Stimulated activated CD8-positive, alpha-beta memory T cell treated with anti-CD3 and anti-CD28 coated beads, Interleukin-7, amount 100 ng/mL, for 1 hour (primary cell): ENCODE results near the gene RAB31.

ENCODE experiments used
- DNase-seq, 2 donors: peaks; one replicate each; pipeline ENCODE4 v3.0.0-alpha.2; 2020; ENCODE audit warnings: low read depth in 2 of 2

The RAB31 gene

GRCh38 chr18:9712611-9713010 is 4.5 kb downstream of the RAB31 start:
- no peak for DNase-seq

GRCh38 chr18:9714266-9715087 is 6.4 kb downstream of the RAB31 start:
- DNase-seq = no peak

GRCh38 chr18:9715088-9715343 is 6.9 kb downstream of the RAB31 start:
- DNase-seq = no peak

GRCh38 chr18:9715978-9716774 is 8.1 kb downstream of the RAB31 start:
- DNase-seq = no peak

GRCh38 chr18:9716780-9717563 is 8.9 kb downstream of the RAB31 start:
- no peak for DNase-seq

GRCh38 chr18:9719421-9719981 is 11.4 kb downstream of the RAB31 start:
- DNase-seq = no peak

GRCh38 chr18:9720327-9720726 is 12.2 kb downstream of the RAB31 start:
- no peak for DNase-seq

- no peak for DNase-seq
Observed at GRCh38 chr18:9721893-9722550, 13.9 kb downstream of the RAB31 start.

- no peak for DNase-seq
Observed at GRCh38 chr18:9722691-9723090, 14.6 kb downstream of the RAB31 start.

- no peak for DNase-seq
Observed at GRCh38 chr18:9724797-9725585, 16.9 kb downstream of the RAB31 start.

GRCh38 chr18:9726175-9726574 is 18.1 kb downstream of the RAB31 start:
- DNase-seq = no peak

- no peak for DNase-seq
Observed at GRCh38 chr18:9726936-9727335, 18.8 kb downstream of the RAB31 start.

GRCh38 chr18:9730786-9731185 is 22.7 kb downstream of the RAB31 start:
- DNase-seq = no peak

- DNase-seq = no peak
Observed at GRCh38 chr18:9731380-9731779, 23.3 kb downstream of the RAB31 start.

GRCh38 chr18:9732031-9732430 is 23.9 kb downstream of the RAB31 start:
- no peak for DNase-seq

GRCh38 chr18:9734189-9734588 is 26.1 kb downstream of the RAB31 start:
- DNase-seq = no peak

- no peak for DNase-seq
Observed at GRCh38 chr18:9735238-9735637, 27.1 kb downstream of the RAB31 start.

- DNase-seq = no peak
Observed at GRCh38 chr18:9735879-9736278, 27.8 kb downstream of the RAB31 start.

GRCh38 chr18:9736286-9736835 is 28.3 kb downstream of the RAB31 start:
- DNase-seq = no peak

- no peak for DNase-seq
Observed at GRCh38 chr18:9737006-9737405, 28.9 kb downstream of the RAB31 start.
